GM21529 (cell line): ENCODE data around the gene SFSWAP.
"Not testable (repeated sequence)": the region's sequence is repeated elsewhere in the genome, so short reads cannot be mapped to it uniquely, and the experiment has no call there.

Experiments
- ATAC-seq: cut with Tn5 transposase; IDR thresholded peaks from one replicate; pipeline ENCODE4 v1.9.1; 2021; ENCODE audit not compliant: unreplicated experiment

SFSWAP gene

GRCh38 chr12:131805421-131805820, 94.5 kb downstream of the SFSWAP start:
- no peak for ATAC-seq

- ATAC-seq: no peak
Measured at GRCh38 chr12:131806674-131807073, 95.8 kb downstream of the SFSWAP start.

GRCh38 chr12:131808744-131809371, 98.0 kb downstream of the SFSWAP start:
- no peak for ATAC-seq

- not testable (repeated sequence) for ATAC-seq
Measured at GRCh38 chr12:131809476-131810254, 98.8 kb downstream of the SFSWAP start.

- no peak for ATAC-seq
Measured at GRCh38 chr12:131810726-131811125, 99.8 kb downstream of the SFSWAP start.

- no peak for ATAC-seq
Measured at GRCh38 chr12:131815131-131815530, 104.2 kb downstream of the SFSWAP start.

GRCh38 chr12:131816495-131816894, 105.6 kb downstream of the SFSWAP start:
- ATAC-seq: no peak

GRCh38 chr12:131817241-131817640, 106.4 kb downstream of the SFSWAP start:
- ATAC-seq: no peak

GRCh38 chr12:131818821-131819585, 108.1 kb downstream of the SFSWAP start:
- ATAC-seq: no peak

- no peak for ATAC-seq
Measured at GRCh38 chr12:131824450-131824849, 113.6 kb downstream of the SFSWAP start.

GRCh38 chr12:131825146-131825892, 114.4 kb downstream of the SFSWAP start:
- ATAC-seq: no peak

GRCh38 chr12:131826097-131826928, 115.4 kb downstream of the SFSWAP start:
- ATAC-seq: no peak

GRCh38 chr12:131827961-131828534, 117.2 kb downstream of the SFSWAP start, which contains the start of gene MMP17:
TSS of gene MMP17 (plus strand) at chr12:131828393. CDS start at chr12:131828495, 102 bp downstream.
- no peak for ATAC-seq

- no peak for ATAC-seq
Measured at GRCh38 chr12:131828671-131829355, 117.9 kb downstream of the SFSWAP start.

GRCh38 chr12:131829356-131829747, 118.5 kb downstream of the SFSWAP start:
- no peak for ATAC-seq

- ATAC-seq: peak; percentile 3
Measured at GRCh38 chr12:131829791-131830334, 119.0 kb downstream of the SFSWAP start.

- peak; percentile 58 for ATAC-seq
Measured at GRCh38 chr12:131830335-131830913, 119.5 kb downstream of the SFSWAP start.

GRCh38 chr12:131830914-131831571, 120.2 kb downstream of the SFSWAP start:
- ATAC-seq: no peak
